Sciatic nerve (tissue), 2 donors: ENCODE measurements around the gene TMUB1. TPM values are rescaled to one million over a fixed set of nuclear protein-coding genes. Genes with fewer than 3 reads are reported as not detected.
A peak's percentile ranks its signal among the peaks of the same experiment; 100 is the strongest.

ENCODE experiments used
- ATAC-seq: fragments of 200-7000 bp; cut with Tn5 transposase; one replicate; pipeline ENCODE4 v1.9.1; 2020; ENCODE audit warnings: mild to moderate bottlenecking, moderate library complexity
- DNase-seq: peaks from one replicate; pipeline ENCODE4 v3.0.0-alpha.2; 2020; ENCODE audit warnings: low spot score
- intact Hi-C: fragments of 100-400 bp; cut with DNase I; formaldehyde crosslinking; loops from one replicate; pipeline ENCODE4 v1.14.2; 2022
- total RNA-seq: library from RNA; stranded (reverse); fragmentation: NEBNext Ultra II Directional; extraction: Animal tissue kit (Norgen Biotek cat#: 25700); gene quantifications from one replicate; pipeline ENCODE4 v1.2.1, GENCODE V29; 2021
- donor health status: DM: no; HTN: no; CAD: no.
- donor health status: DM: no; HTN: no; CAD: no.

The TMUB1 gene
- total RNA-seq, 1 donor from 2014 or later = 27.8 TPM

- intact Hi-C loops = no loop called here
- no peak for ATAC-seq
- DNase-seq = no peak
These were observed 20.7 kb downstream of the TMUB1 start for GRCh38 chr7:151062399-151063211.

- DNase-seq (no peak), ATAC-seq (no peak)
- intact Hi-C loops = no loop called here
These were observed 21.2 kb downstream of the TMUB1 start for GRCh38 chr7:151062111-151062398.

GRCh38 chr7:151061213-151062110, 21.8 kb downstream of the TMUB1 start:
- DNase-seq (no peak), ATAC-seq (no peak)
- intact Hi-C loops = no loop called here

GRCh38 chr7:151060416-151061212, 22.7 kb downstream of the TMUB1 start:
- DNase-seq (no peak), ATAC-seq (no peak)
- intact Hi-C loops = no loop called here

GRCh38 chr7:151060113-151060415, 23.2 kb downstream of the TMUB1 start:
- no peak for DNase-seq
- ATAC-seq = no peak
- intact Hi-C loops = no loop called here

GRCh38 chr7:151059367-151060112, 23.8 kb downstream of the TMUB1 start, which contains the start of gene SLC4A2:
Gene SLC4A2 (plus strand): TSS chr7:151059589. CDS start chr7:151061988, 2,399 bp downstream.
- DNase-seq = peak; percentile 90
- intact Hi-C loops = no loop called here
- ATAC-seq = peak; percentile 62

- ATAC-seq = peak; percentile 2
- DNase-seq = no peak
- intact Hi-C loops = no loop called here
These were observed 24.4 kb downstream of the TMUB1 start for GRCh38 chr7:151058781-151059366.

- intact Hi-C loops = no loop called here
These were observed 25.1 kb downstream of the TMUB1 start for GRCh38 chr7:151057989-151058780.

GRCh38 chr7:151057506-151057988, 25.7 kb downstream of the TMUB1 start, which contains the start of gene CDK5:
Gene CDK5 (minus strand): TSS chr7:151057897. CDS start chr7:151057848, 49 bp downstream.
- DNase-seq = no peak
- intact Hi-C loops = no loop called here
- ATAC-seq = peak; percentile 2

More at GRCh38 chr7:151057989-151058780, 25.1 kb downstream of the TMUB1 start:
- peak; percentile 98 for DNase-seq
- ATAC-seq = peak; percentile 93

GRCh38 chr7:151056666-151057505, 26.4 kb downstream of the TMUB1 start:
- DNase-seq (no peak), ATAC-seq (no peak)
- intact Hi-C loops = no loop called here

- no peak for DNase-seq
- intact Hi-C loops = no loop called here
- ATAC-seq = no peak
These were observed 27.0 kb downstream of the TMUB1 start for GRCh38 chr7:151056283-151056665.

GRCh38 chr7:151053751-151054150, 29.5 kb downstream of the TMUB1 start:
- intact Hi-C loops = no loop called here
- DNase-seq (no peak), ATAC-seq (no peak)

GRCh38 chr7:151053096-151053495, 30.2 kb downstream of the TMUB1 start:
- no peak for ATAC-seq
- DNase-seq = no peak
- intact Hi-C loops = no loop called here

GRCh38 chr7:151051108-151051507, 32.2 kb downstream of the TMUB1 start:
- intact Hi-C loops = no loop called here

GRCh38 chr7:151048911-151049463, 34.3 kb downstream of the TMUB1 start:
- DNase-seq (no peak), ATAC-seq (no peak)
- intact Hi-C loops = loop anchor here (10.0 kb wide), 1 partner anchor 66 kb away; no protein-coding TSS in a partner anchor

More at GRCh38 chr7:151051108-151051507, 32.2 kb downstream of the TMUB1 start:
- peak; percentile 56 for ATAC-seq
- DNase-seq = peak; percentile 78
